HG03442 (cell line): Measurements from ENCODE around the gene TSPYL4.
A peak's percentile ranks its signal among the peaks of the same experiment; 100 is the strongest.

Experiments
- ATAC-seq: cut with Tn5 transposase; IDR thresholded peaks from one replicate; pipeline ENCODE4 v1.9.1; 2021; ENCODE audit warnings: mild to moderate bottlenecking, moderate library complexity; ENCODE audit not compliant: unreplicated experiment

TSPYL4 gene

GRCh38 chr6:116229287-116229913, 24.5 kb downstream of the TSPYL4 start:
- ATAC-seq = peak; percentile 43

- no peak for ATAC-seq
These were observed 30.5 kb downstream of the TSPYL4 start for GRCh38 chr6:116223355-116223754.

GRCh38 chr6:116221911-116222310, 32.0 kb downstream of the TSPYL4 start:
- ATAC-seq = no peak

- no peak for ATAC-seq
These were observed 32.8 kb downstream of the TSPYL4 start for GRCh38 chr6:116221067-116221466.

GRCh38 chr6:116218866-116219265, 35.0 kb downstream of the TSPYL4 start:
- ATAC-seq = no peak

- ATAC-seq = no peak
These were observed 35.7 kb downstream of the TSPYL4 start for GRCh38 chr6:116218172-116218633.

GRCh38 chr6:116217069-116217468, 36.8 kb downstream of the TSPYL4 start:
- ATAC-seq = peak; percentile 55

- no peak for ATAC-seq
These were observed 38.5 kb downstream of the TSPYL4 start for GRCh38 chr6:116215414-116215813.

- ATAC-seq = no peak
These were observed 39.2 kb downstream of the TSPYL4 start for GRCh38 chr6:116214681-116215080.

GRCh38 chr6:116210750-116211425, 43.0 kb downstream of the TSPYL4 start:
- no peak for ATAC-seq

- ATAC-seq = no peak
These were observed 43.6 kb downstream of the TSPYL4 start for GRCh38 chr6:116210316-116210715.

GRCh38 chr6:116208056-116208785, 45.7 kb downstream of the TSPYL4 start:
- no peak for ATAC-seq

- ATAC-seq = no peak
These were observed 47.5 kb downstream of the TSPYL4 start for GRCh38 chr6:116206231-116206903.

GRCh38 chr6:116205281-116205680, 48.6 kb downstream of the TSPYL4 start:
- ATAC-seq = no peak

- no peak for ATAC-seq
These were observed 52.3 kb downstream of the TSPYL4 start for GRCh38 chr6:116201538-116201937.

GRCh38 chr6:116200619-116201249, 53.1 kb downstream of the TSPYL4 start:
- no peak for ATAC-seq
